ENCODE data around the gene C5.

DNA sequence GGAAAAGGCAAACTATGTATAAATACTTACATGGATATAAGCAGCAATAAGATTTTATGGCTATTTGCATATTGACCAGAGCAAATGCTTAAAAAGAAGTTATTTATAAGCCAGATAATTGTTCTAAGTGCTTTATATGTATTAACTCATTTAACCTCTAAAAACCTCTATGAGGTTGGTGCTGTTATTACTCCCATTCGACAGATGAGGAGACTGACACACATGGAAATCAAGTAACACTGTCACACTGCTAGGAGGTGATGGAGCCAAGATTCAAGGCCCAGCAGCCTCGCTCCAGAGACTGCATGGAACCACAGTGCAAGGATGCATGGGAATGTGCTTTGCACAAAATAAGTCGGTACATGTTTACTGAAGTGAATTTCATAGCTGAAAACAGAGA is 53.7 kb downstream of the C5 start:
- TF ChIP-seq CTCF (IDR thresholded peaks at IDR 0.05) = no peak
- TF ChIP-seq POLR2A (IDR thresholded peaks at IDR 0.05) = no peak

Measured in adrenal gland (tissue), 5 donors.